NCI-H748 (cell line): Measurements from ENCODE around the gene UVRAG.

ENCODE experiments used
- DNase-seq: peaks from one replicate; lab custom pipeline; 2025; ENCODE audit not compliant: unreplicated experiment; lab: John Stamatoyannopoulos, UW

The UVRAG gene

GRCh38 chr11:76086743-76087635 lies 272.0 kb downstream of the UVRAG start:
- DNase-seq: no peak

DNA sequence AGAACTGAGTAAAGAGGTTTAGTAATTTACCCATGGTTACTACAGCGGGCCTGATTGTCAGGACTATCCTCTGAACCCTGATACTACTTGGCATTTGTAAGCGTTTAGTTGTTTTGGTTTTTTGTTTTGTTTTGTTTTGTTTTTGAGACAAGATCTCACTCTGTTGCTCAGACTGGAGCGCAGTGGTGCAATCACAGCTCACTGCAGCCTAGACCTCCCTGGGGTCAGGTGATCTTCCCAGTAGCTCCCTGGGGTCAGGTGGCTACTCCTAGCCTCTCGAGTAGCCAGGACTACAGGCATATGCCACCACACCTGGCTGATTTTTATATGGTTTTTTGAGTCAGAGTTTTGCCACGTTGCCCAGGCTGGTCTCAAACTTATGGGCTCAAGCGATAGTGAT lies 272.7 kb downstream of the UVRAG start:
- no peak for DNase-seq

GRCh38 chr11:76088511-76088910 lies 273.5 kb downstream of the UVRAG start:
- no peak for DNase-seq

GRCh38 chr11:76090174-76090573 lies 275.2 kb downstream of the UVRAG start:
- DNase-seq: no peak

GRCh38 chr11:76090821-76091220 lies 275.8 kb downstream of the UVRAG start:
- DNase-seq: no peak

DNA sequence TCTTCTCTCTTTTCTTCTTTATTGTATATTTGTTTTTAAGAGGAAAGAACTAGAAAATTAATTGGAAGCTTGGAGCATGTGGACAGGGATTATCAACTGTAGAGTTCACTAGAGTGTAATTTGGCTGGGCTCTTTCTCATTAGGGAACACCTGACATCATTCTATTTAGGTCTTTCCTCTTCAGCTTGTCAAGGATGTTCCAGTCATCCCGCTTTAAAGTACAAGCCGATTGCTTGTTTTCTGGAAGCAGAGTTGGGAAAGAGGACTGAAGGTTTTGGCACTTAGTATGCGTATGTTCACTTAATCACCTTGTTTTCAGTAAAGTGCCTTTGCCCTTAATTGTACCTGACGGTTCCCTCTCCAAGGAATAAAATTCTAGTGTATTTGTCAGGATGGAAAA lies 279.7 kb downstream of the UVRAG start:
- no peak for DNase-seq

- no peak for DNase-seq
These were observed 280.9 kb downstream of the UVRAG start for GRCh38 chr11:76095891-76096290.

DNA sequence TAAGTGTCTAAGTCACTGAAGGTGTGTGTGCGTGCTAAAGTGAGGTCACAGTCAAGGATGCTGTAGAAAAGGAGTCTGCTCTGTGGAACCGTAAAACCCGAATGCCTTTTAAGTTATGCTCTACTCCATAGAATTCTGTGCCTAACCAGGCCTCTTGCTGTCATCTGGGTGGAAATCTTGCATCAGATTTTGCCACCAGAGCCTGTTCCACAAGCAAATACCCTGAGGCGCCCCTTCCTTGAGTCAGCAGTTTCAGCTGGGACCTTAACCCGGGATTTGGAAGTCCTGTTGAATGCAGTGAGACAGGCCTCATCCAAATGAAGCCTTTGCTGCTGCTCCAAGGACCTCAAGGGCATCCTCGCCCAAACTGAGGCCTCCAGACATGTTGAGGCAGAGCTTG lies 281.5 kb downstream of the UVRAG start:
- DNase-seq: no peak

DNA sequence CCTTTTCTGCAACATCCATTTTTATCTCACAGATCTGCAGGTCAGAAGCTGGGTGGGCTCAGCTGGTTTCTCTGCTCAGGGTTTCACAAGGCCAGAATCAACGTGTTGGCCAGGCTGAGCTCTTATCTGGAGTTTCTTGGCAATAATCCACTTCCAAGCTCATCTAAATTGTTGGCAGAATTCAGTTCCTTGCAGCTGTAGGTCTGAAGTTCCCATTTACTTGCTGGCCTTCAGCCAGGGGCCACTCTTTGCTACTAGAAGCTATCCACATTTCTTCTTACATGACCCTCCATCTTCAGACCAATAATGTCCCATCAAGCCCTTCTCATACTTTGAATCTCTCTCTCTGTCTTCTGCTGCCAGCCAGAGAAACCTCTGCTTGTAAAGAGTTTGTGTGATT lies 287.8 kb downstream of the UVRAG start:
- no peak for DNase-seq

DNA sequence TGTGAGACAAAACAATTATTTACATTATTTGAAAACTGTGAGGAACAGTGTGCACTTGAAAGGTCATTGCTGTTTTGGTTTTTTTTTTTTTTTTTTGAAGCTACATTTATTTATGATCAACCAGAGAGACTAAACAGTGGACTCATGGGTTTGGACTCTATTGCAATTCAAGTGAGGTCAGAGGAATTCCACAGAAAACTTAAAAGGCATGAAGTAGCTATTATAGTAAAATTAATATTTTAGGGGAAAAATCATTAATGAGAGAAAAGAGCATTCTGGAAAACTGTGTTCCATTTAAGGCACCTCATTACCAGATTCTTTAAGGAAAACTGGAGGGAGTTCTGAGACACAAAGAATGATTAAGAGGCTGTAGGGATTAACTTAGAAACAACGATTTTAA lies 288.4 kb downstream of the UVRAG start:
- DNase-seq: no peak

DNA sequence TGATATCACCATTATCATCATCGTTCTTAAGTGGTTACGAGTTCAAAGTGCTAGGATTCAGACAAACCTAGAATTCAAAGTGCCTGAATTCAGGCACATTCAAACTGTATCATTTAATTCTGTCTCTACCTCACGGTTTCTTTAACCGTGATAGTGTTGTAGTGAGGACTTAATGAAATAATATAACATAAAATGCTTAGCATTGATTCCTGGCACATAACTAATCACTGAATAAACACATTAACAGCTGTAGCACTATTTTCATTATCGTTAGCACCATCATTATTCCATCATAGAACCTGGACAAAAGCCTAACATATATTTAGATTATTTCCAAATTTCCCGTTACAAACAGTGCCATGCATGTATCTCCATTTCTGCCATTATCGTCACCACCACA lies 289.3 kb downstream of the UVRAG start:
- DNase-seq: no peak

- no peak for DNase-seq
These were observed 290.6 kb downstream of the UVRAG start for GRCh38 chr11:76105637-76106036.

- no peak for DNase-seq
These were observed 293.0 kb downstream of the UVRAG start for GRCh38 chr11:76107971-76108370.

DNA sequence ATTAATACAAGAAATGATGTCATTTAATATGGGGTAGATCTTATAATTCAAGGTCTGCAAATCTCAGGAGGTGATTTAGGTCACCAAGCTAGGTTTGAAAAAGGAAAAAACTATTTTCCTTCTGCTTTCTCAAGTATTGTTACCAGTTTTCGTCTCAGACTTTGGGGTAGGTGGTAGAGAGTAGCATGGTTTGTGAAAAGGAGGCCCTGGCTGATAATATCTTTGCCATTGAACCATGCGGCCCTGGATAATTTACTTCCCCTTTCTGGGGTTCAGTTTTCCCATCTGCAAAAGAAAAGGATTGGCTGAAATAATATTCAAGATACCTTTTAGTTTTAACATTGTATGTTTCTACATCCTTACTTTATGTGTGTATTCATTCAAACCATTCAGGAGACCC lies 299.2 kb downstream of the UVRAG start:
- no peak for DNase-seq

DNA sequence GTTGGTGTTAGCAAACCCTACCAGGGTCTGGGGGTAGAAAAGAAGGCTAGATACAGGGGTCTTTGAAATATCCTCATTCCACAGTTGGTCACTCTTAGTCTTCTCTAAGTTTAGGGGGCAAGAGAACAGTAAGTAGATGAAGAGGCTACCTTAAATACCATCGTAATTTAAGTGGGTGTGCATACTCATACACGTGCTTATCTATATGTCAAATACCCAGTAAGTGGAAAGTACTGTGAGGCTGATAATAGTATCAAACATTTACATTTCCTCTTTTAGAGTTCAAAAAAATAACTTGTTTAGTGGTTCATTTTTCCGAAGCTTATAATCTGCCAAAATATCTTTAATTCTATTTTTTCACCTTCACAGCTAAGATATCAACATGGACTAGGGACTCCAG lies 300.5 kb downstream of the UVRAG start:
- DNase-seq: no peak

DNA sequence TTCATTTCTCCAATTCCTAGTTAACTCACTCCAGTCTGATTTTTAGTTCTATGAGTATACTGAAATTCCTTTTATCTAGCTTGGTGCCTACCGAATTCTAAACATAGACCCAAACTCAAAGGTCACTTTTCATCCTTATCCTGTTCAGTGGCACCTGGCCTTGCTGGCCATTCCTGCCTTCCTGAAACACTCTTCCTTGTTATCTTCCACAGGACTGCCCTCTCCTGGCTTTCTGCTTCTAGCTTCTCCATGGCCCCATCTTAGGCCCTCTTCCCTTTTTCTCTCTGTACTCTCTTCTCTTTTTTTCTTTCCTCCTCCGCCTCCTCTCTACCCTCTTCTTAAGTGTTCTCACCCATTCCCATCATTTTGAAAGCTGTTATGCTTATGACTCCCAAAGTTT lies 304.0 kb downstream of the UVRAG start:
- DNase-seq: no peak

GRCh38 chr11:76119779-76120178 lies 304.8 kb downstream of the UVRAG start:
- no peak for DNase-seq

- no peak for DNase-seq
These were observed 305.6 kb downstream of the UVRAG start for GRCh38 chr11:76120513-76121101.

DNA sequence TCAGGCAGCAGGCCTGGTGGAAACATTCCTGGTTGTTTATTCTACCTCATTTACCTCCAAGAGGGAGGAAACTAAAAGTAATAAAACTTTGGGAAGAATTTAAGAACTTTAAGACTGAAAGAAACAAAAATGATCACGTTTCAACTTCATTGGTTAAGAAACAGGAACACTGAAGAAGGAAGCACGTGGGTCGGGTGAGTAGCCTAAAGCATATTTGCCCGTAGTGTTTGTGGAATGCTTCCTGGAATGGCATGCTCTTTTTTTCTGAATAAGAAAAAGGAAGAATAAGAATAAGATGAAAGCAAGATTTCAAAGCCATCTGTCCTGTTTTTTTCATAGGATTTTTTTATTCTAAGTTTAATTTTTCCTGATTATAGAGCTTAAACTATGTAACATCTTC lies 308.2 kb downstream of the UVRAG start:
- no peak for DNase-seq

- no peak for DNase-seq
These were observed 310.1 kb downstream of the UVRAG start for GRCh38 chr11:76124905-76125770.

GRCh38 chr11:76129729-76130128 lies 314.7 kb downstream of the UVRAG start:
- no peak for DNase-seq

GRCh38 chr11:76131142-76131541 lies 316.1 kb downstream of the UVRAG start:
- no peak for DNase-seq
